Uterus (tissue), 2 donors: ENCODE measurements around the gene LIX1.

ENCODE experiments used
- POLR2A ChIP-seq, 2 donors: fragments of 450-650 bp; IDR thresholded peaks; one replicate each; pipeline ENCODE4 v1.6.1; 2016; ENCODE audit warnings: antibody characterized with exemption in 2 of 2, mild to moderate bottlenecking in 1 of 2, moderate library complexity in 1 of 2
- TF ChIP-seq, protein P1 (sequence below), 4 experiments: fragments of 200-600 bp in 2 of 4; fragments of 450-650 bp in 2 of 4; sonication (generic) in 2 of 4; IDR thresholded peaks; one replicate each; pipeline ENCODE4 v1.5.1; 2016 to 2019; ENCODE audit warnings: antibody characterized with exemption in 4 of 4, mild to moderate bottlenecking in 2 of 4, moderate library complexity in 1 of 4

GRCh38 chr5:97093193-97093592, 49.2 kb downstream of the LIX1 start:
- no peak for TF ChIP-seq POLR2A (IDR thresholded peaks at IDR 0.05)
- TF ChIP-seq, protein P1, sequence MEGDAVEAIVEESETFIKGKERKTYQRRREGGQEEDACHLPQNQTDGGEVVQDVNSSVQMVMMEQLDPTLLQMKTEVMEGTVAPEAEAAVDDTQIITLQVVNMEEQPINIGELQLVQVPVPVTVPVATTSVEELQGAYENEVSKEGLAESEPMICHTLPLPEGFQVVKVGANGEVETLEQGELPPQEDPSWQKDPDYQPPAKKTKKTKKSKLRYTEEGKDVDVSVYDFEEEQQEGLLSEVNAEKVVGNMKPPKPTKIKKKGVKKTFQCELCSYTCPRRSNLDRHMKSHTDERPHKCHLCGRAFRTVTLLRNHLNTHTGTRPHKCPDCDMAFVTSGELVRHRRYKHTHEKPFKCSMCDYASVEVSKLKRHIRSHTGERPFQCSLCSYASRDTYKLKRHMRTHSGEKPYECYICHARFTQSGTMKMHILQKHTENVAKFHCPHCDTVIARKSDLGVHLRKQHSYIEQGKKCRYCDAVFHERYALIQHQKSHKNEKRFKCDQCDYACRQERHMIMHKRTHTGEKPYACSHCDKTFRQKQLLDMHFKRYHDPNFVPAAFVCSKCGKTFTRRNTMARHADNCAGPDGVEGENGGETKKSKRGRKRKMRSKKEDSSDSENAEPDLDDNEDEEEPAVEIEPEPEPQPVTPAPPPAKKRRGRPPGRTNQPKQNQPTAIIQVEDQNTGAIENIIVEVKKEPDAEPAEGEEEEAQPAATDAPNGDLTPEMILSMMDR (IDR thresholded peaks at IDR 0.05): no peak
